Cerebellar nuclear complex (tissue), 1 donor: ENCODE data around the gene ERBB4.
"Not testable (repeated sequence)": the region's sequence is repeated elsewhere in the genome, so short reads cannot be mapped to it uniquely, and the experiment has no call there.

Experiments
- DNase-seq, 2 experiments: peaks; one replicate each; lab custom pipeline; 2025; lab: John Stamatoyannopoulos, UW

The ERBB4 gene

DNA sequence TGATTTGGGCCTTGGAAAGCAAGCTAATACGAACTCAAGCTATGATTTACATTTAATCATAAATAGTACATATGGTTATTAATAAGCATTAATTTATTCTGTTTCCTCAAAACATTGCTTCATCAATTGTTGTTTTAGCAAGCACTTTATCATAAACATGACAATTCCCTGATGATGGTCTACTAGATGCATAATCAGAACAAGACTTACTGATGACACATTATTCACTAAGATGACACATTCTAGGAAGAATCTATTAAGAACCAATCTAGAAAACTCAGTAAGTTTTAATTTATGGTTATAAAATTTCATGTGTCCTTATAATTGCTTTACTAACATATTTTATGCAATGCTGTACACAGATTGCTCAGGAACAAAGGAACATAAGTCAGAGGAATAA, 815.2 kb downstream of the ERBB4 start:
- DNase-seq: no peak

DNA sequence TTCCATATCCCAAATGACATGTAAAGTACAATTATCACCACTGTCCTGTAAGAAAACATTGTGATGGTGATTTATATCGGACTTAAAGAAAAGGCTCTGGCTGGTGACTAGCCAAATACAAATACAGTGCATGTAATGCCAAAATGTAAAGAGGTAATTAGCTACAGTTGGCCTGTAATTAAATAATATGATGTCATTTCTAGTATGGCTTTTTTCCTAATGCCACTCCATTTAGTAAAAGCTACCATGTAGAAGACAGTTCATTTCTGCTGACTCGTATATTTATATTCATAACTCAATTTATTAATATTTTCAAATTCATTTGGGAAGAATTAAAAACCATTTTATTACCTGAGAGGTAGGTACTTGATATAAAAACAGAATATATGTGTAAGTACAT, 815.7 kb downstream of the ERBB4 start:
- no peak for DNase-seq

DNA sequence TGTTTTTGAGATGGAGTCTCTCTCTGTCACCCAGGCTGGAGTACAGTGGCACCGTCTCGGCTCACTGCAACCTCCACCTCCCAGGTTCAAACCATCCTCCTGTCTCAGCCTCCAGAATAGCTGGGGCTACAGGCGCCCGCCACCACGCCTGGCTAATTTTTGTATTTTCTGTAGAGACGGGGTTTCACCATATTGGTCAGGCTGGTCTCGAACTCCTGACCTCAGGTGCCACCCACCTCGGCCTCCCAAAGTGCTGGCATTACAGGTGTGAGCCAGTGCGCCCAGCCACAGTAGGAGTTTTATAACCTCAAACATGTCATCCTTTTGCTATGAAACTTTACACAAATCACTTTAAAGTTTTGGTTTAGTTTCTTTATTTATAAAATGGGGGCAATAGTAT, 816.7 kb downstream of the ERBB4 start:
- DNase-seq: not testable (repeated sequence)

DNA sequence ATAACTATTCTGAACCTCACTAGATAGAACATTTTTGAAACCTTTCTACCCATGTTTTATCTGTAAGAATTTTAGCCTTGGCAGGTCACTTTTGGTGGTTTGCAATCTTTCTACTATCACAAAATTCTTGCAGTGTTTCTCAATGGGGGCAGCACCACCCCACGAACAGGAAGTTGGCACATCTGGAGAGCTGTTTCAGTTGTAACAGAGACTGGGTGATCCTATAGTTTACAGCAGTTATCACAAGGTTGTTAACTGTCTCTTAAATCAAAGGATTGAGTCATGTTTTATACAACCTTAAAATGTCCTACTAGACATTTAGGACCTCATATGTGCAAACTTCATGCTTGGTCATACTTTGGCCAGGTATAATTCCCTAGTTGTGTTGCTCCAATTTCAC, 829.2 kb downstream of the ERBB4 start:
- no peak for DNase-seq

DNA sequence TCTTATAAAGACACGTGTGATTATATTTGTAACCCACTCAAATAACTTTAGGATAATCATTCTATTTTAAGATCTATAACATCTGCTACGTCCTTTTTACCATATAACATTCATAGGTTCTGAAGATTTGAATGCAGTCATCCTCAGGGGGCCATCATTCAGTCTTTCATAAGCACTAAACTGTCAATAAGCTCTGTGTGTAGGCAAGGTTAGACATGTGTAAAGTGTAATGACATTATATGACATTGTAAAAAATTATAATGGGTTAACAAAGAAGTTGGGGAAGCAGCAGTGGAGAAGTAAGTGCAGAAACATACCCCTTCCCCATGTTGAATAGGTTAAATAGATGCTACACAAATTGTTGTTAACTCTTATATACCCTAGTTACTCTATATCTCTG, 845.9 kb downstream of the ERBB4 start:
- no peak for DNase-seq

DNA sequence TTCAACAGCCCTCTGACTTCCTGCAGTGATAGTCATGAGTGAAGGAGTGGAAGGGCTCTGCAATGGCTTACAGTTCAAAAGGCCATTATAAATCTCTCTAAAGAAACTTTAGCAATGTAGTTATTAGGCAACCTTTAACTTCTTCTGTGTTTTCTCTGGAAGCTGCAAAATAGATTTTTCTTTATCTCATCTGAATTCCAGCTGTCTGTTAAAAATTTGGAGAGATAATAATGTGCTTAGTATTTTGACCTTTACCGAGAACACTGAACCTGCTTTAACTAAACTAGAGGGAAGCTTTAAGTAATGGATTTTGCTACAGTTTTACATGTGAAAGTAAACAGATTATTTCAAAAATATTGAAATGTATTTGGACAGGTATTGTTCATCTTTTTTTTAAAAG, 847.9 kb downstream of the ERBB4 start:
- no peak for DNase-seq

DNA sequence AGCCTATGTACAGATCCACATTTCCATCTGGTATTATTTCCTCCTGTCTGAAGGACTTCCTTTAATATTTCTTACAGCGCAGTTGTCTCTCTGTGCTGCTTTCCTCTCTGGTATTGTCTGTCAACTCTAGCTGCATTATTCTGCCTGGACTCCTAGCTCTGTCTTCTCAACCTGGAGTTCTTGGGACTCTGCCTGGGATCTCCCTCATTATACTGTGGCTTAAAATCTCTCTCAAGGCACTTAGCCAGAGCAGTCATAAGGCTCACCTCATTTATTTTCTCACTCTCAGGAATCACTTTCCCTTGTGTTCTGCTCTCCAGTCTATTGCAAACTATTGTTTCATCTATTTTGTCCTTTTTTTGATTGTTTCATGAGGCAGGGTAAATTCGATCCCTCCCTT, 850.4 kb downstream of the ERBB4 start:
- DNase-seq: no peak

DNA sequence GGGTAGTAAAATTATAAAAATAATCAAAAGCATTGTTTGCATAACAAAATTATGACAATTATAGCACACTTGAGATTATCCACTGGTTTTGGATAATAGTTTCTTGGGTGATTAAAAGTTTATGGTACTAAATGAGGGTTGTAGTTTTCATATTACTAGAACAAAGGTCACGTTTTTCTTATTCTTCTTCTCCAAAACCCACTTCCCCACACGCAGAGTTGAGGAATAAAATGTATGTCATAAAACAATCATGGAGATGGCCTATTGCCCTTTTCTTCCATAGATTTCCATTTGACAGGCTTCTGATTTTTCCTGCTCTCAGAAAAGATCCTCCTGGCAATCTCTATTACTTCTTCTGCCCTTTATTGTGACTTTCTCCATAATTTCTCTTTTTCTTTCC, 863.9 kb downstream of the ERBB4 start:
- DNase-seq: no peak

DNA sequence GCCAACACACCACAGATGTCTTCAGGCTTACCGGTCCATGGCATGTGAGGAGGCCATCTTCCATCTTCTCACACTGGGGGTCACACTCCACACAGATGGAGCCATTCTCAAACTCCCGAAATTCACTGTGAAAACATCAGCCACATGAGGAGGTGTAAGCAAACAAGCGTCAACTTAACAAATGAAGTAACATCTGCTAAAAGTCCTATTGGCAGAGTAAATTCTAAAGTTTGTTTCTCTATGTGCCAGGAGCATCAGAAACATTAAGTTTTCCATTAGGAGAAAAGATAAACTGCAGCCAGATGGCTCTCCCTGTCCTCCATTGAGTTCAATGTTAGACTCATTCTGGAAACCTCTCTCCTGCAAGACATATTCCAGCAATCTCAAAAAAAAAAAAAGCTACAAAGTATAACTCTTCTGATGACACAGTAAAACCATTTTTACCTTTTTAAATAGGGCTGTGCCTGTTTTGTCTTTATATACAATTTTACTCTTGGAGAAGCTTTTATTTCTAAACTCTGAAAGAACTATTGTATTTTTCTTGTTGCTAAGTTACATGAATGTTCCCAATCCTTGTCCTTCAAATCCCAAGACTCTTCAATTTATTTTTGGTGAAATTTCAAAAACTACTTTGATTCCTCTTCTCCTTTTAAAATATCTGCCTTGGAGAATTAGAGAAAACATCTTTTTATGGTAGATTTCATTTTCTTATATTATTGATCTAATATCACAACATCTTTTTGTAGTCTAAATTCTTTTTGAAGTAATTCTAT, 865.3 kb downstream of the ERBB4 start:
- no peak for DNase-seq

DNA sequence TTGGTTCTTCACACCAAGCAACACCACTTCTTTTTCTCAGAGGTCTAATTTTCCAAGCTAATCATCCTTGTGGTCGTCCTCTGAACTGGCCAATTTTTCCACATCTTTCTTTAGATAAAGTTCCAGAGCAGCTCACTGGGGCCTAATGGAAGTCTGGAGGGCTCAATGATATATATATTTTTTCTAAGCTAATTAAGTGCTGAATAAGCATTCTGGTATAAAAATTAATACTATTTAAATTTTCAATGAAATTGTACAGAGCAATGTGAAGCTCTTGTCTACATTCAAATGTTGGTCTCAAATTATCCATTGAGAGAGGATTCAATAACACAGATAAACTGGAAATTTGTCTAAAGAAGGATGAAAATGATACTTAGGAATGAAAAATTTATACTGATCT, 866.6 kb downstream of the ERBB4 start:
- DNase-seq: no peak

DNA sequence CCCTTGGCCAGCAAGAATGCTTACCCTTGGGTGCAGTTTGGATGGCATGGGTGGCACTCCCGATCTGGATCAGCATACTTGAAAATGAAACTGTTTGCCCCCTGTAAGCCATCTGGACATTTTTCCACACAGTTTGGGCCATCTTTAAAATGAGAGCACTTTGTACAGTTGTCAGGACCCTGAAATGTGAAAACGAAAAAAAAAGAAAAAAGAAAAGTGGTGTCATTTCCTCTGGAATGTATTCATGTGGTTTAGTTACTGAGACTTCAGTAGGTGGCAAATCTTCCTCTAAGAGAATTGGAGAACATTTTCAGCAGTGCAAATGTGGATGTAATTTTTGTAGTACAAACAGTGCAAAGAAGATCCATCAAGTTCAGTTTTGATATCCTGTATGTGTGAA, 873.3 kb downstream of the ERBB4 start:
- DNase-seq: no peak

DNA sequence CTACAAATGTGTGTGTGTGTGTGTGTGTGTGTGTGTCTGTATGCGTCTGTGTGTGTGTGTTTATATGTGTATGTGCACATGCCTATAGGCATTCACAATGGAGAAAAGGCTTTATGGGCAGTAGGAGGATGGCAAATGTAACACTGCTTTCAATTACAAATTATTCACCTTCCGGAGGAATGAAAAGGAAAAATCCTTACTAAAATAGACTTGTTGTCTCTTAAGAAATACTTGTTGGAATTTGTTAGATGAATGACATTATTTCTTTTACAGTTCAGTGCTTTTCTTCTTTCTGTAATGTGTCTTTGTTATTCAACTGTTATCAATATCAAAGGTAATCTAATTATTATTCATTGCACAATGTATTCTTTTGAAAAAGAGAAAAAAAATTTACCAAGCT, 874.3 kb downstream of the ERBB4 start:
- DNase-seq: no peak

DNA sequence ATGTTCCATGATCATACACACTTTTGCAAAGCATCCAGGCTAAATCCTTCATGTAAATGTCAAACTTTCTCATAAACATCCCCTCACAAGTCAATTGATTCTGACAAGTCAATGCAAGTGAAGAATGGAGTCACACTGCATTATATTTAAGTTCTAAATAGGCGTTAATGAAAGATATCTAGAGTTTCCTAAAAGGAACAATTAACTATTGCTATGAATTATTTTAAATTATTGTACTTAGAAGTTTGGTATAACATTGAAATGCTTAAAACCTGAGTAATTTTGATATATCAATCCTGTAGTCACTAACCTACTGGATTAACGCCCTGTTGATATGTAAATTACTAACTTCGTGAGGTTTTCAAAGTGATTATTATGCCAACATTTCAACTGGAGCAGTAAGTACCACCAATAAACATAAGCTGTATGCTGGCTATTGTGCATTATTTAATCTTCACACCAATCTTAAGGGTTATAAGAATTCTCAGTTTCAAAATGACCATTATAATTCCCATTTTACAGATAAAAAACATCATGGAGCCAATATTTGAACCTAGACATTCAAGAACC, 884.3 kb downstream of the ERBB4 start:
- DNase-seq: no peak

DNA sequence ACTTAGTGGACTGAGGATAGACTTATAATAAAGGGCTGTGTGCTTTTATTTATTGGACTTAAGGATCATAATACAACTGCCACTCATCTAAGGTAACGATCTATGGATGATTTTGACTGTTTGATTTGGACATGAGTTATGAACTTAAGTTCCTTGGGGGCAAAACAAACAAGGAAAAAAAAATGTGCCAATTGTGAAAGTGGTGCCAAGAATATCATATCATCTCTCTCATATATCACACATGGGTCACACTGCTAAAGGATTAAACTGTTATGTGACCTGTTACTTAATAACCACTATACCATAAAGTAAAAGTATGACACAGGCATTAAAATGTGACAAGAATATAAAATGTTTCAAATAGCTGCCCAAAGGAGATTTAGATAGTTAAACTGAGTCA, 886.3 kb downstream of the ERBB4 start:
- no peak for DNase-seq

DNA sequence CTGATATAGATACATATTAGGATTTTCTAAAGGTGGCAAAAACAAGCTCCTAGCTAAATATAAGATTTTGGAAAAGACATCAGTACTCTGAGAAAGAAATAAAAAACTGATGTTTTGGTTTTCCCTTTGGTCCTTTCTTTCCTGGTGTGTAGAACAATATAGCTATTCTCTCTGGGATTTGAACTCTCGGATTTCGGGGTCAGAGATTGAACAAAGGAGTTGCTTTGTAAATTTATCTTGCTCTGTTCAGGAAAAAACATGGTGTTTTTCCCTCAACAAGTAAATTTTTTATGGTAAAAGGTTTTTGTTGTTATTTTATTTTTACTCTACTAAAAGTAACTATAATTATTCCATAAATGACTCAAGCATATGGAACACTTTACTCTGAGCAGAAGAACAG, 889.3 kb downstream of the ERBB4 start:
- no peak for DNase-seq

DNA sequence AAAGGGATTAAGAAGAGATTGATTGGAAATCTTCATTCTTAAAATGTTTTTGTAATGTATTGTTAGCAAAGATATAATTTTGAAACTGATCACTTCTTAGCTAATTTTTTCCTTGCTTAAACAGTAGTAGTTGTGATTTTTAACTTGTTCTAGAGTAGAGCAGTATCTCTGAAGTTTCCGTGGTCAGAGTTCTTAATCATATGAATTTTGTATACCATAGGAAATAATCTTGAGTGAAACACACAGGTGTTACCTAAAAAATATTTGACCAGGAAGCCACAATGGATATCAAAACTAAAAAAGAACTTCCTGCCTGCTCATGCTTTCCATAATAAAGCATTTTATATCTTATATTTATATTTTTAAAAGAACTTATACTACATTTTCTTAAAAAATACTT, 907.1 kb downstream of the ERBB4 start:
- DNase-seq: no peak

DNA sequence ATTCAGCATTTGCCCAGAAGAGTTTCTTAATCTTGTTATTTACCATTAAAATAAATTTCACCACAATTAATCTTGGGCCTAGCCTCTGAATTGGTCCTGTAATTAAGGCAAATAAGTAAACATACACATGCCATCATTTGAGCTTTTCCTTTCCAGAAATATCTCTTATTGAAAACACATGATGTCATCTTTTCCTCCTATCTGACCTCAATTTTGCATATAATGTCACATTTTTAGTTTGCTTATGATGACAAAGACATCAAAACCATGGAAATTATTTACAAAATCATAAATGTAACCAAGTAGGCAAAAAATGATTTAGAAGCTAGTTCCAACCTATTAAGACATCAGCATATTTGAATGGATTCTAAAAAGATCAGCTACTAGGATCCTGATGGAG, 915.5 kb downstream of the ERBB4 start:
- DNase-seq: no peak

DNA sequence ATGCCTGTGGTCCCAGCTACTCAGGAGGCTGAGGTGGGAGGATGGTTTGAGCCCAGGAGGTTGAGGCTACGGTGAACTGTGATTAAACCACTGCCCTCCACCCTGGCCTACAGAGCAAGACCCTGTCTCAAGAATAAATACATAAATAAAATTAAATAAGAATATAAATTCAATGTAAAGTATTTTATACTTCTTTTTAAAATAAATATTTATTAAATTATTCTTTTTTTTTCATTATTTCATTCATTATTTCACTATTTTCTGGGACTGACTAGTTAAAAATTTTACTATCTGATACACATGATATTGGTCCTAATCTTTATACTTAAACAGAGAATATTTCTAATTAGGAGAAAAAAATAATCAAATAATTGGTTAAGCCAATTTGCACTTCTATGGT, 917.6 kb downstream of the ERBB4 start:
- DNase-seq: no peak

DNA sequence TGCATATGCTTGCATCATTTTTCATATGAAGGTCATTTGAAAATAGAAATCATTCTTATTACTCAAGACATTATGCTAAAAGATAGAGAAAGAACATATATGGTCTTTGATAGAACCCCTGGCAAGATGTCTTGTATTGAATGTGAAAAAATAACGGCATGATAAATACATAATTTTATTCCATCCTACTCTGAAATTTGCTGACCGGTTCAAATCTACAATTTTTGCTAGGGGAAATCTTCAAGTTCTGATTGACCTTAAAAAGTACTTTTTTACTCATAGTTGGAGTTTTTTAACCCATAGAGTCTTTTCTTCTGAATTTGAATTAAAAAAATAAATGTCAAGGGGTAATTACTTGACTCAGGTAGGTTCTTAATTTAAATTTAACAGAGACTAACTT, 920.8 kb downstream of the ERBB4 start:
- no peak for DNase-seq

DNA sequence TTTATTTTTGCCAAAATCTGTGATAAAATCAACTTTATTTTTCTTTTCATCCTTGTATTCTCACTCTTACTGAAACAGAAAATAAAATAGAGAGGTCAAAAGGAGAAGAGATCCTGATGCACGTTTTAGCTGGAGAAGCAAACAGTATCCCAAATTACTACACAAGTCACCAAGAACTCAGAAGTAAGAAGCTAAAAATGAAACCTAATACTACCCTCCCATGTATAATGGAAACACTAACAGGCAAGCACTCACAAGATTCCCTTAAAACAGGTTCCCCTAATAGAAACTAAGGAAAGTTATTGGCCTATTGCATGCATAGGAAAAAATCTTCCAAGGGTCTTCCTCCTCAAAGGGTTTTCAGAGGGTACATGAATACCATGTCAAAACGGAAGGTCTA, 927.0 kb downstream of the ERBB4 start:
- DNase-seq: no peak

DNA sequence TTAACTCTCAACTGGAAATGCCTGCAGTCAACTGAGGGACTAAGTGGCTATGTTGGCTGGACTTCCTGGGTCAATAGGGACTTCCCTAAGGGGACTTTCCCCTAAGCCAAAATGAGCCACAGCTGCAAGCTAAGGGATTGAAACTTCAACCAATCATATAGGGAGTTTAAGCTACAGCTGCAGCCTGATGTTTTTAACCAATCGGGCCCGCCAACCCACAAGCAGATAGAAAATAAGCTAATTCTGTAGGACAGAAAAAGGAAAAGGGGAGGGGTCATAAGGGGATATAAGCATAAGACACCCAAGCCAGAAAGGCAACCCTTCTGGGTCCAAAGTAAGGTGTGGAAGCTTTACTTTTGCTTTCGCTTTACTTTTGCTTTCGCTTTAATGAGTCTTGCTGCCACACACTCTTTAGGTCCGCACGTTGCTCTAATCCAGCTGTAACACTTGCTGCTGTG, 927.5 kb downstream of the ERBB4 start:
- DNase-seq: no peak

DNA sequence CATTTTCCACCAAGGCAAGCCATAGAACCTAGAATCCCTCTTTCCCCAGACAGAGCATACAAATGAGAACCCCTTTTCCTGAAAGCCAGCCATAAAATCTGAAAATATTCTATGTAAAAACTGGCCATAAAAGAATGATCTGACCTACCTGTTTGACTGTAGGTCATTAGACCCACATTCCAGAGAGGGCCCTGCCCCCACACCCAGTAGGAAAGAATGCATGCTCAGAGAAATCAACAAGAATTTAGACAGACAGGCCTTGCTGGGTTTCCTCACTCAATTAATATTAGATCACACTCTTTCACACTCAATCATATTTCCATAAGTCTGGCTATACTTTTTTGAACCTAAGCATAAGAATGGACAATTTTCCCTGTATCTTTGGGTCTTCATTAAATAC, 929.5 kb downstream of the ERBB4 start:
- no peak for DNase-seq

DNA sequence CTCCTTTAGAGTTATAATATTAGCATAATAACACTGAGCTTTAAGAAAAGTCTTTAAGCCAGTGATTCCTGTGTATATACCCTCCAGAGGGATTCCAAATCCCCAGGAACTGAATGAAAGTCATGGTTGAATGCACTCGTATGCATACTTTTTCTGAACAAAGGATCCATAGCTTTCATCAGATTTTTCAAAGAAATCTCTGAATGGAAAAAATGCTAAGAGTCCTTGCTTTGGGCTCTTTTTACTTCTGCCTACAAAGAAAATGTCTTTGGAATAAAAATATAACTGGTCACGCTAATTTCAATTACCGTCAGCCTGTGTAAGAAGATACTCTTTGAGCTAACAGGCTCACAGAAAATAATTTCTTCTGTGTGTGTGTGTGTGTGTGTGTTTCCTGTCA, 939.5 kb downstream of the ERBB4 start:
- no peak for DNase-seq

DNA sequence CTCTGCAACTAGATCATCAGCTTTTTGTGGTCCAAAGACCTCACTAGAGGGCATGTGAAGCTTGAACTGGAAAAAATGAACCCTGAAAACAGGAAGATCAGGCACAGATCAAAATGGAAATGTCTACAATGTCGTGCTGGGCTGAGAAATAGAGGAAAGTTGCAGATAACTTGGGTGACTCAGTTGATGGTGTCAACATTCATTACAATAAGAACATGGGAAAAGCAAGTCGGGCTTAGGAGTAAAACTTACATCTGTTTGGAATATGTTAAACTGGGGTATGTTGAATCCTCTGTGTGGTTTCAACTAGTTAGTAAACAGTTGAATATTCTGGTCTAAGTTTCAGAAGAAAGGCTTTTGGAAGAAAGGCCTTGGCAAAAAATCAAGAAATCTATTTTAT, 940.4 kb downstream of the ERBB4 start:
- DNase-seq: no peak
